WTC11 (cell line): ENCODE data around the gene GPATCH4. TPM values are rescaled to one million over a fixed set of nuclear protein-coding genes. Genes with fewer than 3 reads are reported as not detected.
"Not testable (repeated sequence)": the region's sequence is repeated elsewhere in the genome, so short reads cannot be mapped to it uniquely, and the experiment has no call there.

Experiments used
- ATAC-seq: fragments of 200-7000 bp; cut with Tn5 transposase; 2 replicates; pipeline ENCODE4 v1.10.0; 2021; ENCODE audit warnings: mild to moderate bottlenecking, moderate library complexity
- CTCF ChIA-PET: fragments of 300-600 bp; sonication (Branson Sonifier 250); formaldehyde crosslinking; loops from one replicate; lab custom pipeline; 2021; ENCODE audit warnings: antibody characterized with exemption; lab: Charles Lee
- POLR2A ChIA-PET: fragments of 350-600 bp; sonication (Branson Sonifier 250); formaldehyde crosslinking; loops from one replicate; lab custom pipeline; 2021; ENCODE audit warnings: antibody characterized with exemption; lab: Charles Lee
- DNase-seq: peaks from one replicate; pipeline ENCODE4 v3.0.0; 2021; ENCODE audit warnings: low spot score
- H3K27ac Mint-ChIP-seq: 2 replicates; pipeline ENCODE4 v1.8.0; 2021; ENCODE audit warnings: mixed read lengths
- H3K27me3 Mint-ChIP-seq: 2 replicates; pipeline ENCODE4 v1.8.0; 2021; ENCODE audit warnings: low read depth, mild to moderate bottlenecking, moderate library complexity, mixed read lengths
- H3K36me3 Mint-ChIP-seq: 2 replicates; pipeline ENCODE4 v1.8.0; 2021; ENCODE audit warnings: mixed read lengths
- H3K4me1 Mint-ChIP-seq: 2 replicates; pipeline ENCODE4 v1.8.0; 2022; ENCODE audit warnings: mixed read lengths
- H3K4me3 Mint-ChIP-seq: 2 replicates; pipeline ENCODE4 v1.8.0; 2021; ENCODE audit warnings: mild to moderate bottlenecking, moderate library complexity, mixed read lengths
- H3K9me3 Mint-ChIP-seq: 2 replicates; pipeline ENCODE4 v1.8.0; 2021; ENCODE audit warnings: mixed read lengths
- E2F5 ChIP-seq: sonication (generic); formaldehyde crosslinking; IDR thresholded peaks from 2 replicates; pipeline ENCODE4 v1.8.1; 2022; ENCODE audit warnings: mild to moderate bottlenecking, moderate library complexity, missing genetic modification reagents
- ELF4 ChIP-seq: sonication (generic); formaldehyde crosslinking; IDR thresholded peaks from 2 replicates; pipeline ENCODE4 v1.8.1; 2022; ENCODE audit warnings: low read depth, mild to moderate bottlenecking, moderate library complexity, missing genetic modification reagents
- EMX1 ChIP-seq: fragments of 250-450 bp; sonication (Bioruptor Pico); IDR thresholded peaks from 2 replicates; pipeline ENCODE4 v1.8.0; 2021; ENCODE audit warnings: mild to moderate bottlenecking
- FOXJ3 ChIP-seq: sonication (generic); formaldehyde crosslinking; IDR thresholded peaks from 2 replicates; pipeline ENCODE4 v1.9.0; 2021; ENCODE audit warnings: missing genetic modification reagents, mild to moderate bottlenecking, borderline replicate concordance
- GABPB1 ChIP-seq: sonication (generic); formaldehyde crosslinking; IDR thresholded peaks from 2 replicates; pipeline ENCODE4 v1.8.1; 2023; ENCODE audit warnings: mild to moderate bottlenecking, missing genetic modification reagents
- HMGXB4 ChIP-seq: sonication (generic); formaldehyde crosslinking; IDR thresholded peaks from 2 replicates; pipeline ENCODE4 v1.8.1; 2023; ENCODE audit warnings: mild to moderate bottlenecking, moderate library complexity, missing genetic modification reagents
- MXD4 ChIP-seq: fragments of 250-450 bp; sonication (Bioruptor Pico); IDR thresholded peaks from 2 replicates; pipeline ENCODE4 v1.8.0; 2021; ENCODE audit warnings: mild to moderate bottlenecking, moderate library complexity, borderline replicate concordance
- SMAD3 ChIP-seq: sonication (generic); formaldehyde crosslinking; IDR thresholded peaks from 2 replicates; pipeline ENCODE4 v1.8.0; 2022; ENCODE audit warnings: missing genetic modification reagents, mild to moderate bottlenecking, borderline replicate concordance
- ZBTB21 ChIP-seq: sonication (generic); formaldehyde crosslinking; IDR thresholded peaks from 2 replicates; pipeline ENCODE4 v1.8.1; 2023; ENCODE audit warnings: mild to moderate bottlenecking, missing genetic modification reagents, borderline replicate concordance
- ZNF232 ChIP-seq: sonication (generic); formaldehyde crosslinking; IDR thresholded peaks from 2 replicates; pipeline ENCODE4 v1.8.0; 2022; ENCODE audit warnings: mild to moderate bottlenecking, missing genetic modification reagents
- ZNF281 ChIP-seq: sonication (generic); formaldehyde crosslinking; IDR thresholded peaks from 2 replicates; pipeline ENCODE4 v1.8.0; 2023; ENCODE audit warnings: mild to moderate bottlenecking, missing genetic modification reagents
- ZNF416 ChIP-seq: fragments of 250-450 bp; sonication (Bioruptor Pico); IDR thresholded peaks from 2 replicates; pipeline ENCODE4 v1.9.0; 2021; ENCODE audit warnings: mild to moderate bottlenecking, inconsistent platforms
- total RNA-seq: library from RNA; stranded (reverse); gene quantifications from 3 replicates; pipeline ENCODE4 v1.2.3, GENCODE V29; 2021
- TF ChIP-seq, protein P1 (sequence below): fragments of 200-600 bp; IDR thresholded peaks from 2 replicates; pipeline ENCODE4 v1.8.0; 2022; ENCODE audit warnings: antibody characterized with exemption

The GPATCH4 gene
- total RNA-seq, 1 experiment from 2014 or later = 50.1 TPM

GRCh38 chr1:156554971-156555370, 46.3 kb downstream of the GPATCH4 start:
- H3K27me3 Mint-ChIP-seq = no peaks in the 10 kb centered on the region
- no peaks in the 10 kb centered on the region for H3K4me1 Mint-ChIP-seq
- no peak overlapping the region for H3K4me3 Mint-ChIP-seq
- ATAC-seq (no peak), DNase-seq (no peak)
- H3K9me3 Mint-ChIP-seq = no peaks in the 10 kb centered on the region
- POLR2A ChIA-PET = no interaction called here
- H3K36me3 Mint-ChIP-seq = peaks cover 26% of the 10 kb centered on the region
- TF ChIP-seq, protein P1, sequence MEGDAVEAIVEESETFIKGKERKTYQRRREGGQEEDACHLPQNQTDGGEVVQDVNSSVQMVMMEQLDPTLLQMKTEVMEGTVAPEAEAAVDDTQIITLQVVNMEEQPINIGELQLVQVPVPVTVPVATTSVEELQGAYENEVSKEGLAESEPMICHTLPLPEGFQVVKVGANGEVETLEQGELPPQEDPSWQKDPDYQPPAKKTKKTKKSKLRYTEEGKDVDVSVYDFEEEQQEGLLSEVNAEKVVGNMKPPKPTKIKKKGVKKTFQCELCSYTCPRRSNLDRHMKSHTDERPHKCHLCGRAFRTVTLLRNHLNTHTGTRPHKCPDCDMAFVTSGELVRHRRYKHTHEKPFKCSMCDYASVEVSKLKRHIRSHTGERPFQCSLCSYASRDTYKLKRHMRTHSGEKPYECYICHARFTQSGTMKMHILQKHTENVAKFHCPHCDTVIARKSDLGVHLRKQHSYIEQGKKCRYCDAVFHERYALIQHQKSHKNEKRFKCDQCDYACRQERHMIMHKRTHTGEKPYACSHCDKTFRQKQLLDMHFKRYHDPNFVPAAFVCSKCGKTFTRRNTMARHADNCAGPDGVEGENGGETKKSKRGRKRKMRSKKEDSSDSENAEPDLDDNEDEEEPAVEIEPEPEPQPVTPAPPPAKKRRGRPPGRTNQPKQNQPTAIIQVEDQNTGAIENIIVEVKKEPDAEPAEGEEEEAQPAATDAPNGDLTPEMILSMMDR = no peak
- TF ChIP-seq EMX1 (CRISPR knock-in tag) (no peak), ELF4 (CRISPR knock-in tag) (no peak), E2F5 (no peak), FOXJ3 (CRISPR knock-in tag) (no peak)
- CTCF ChIA-PET = interaction anchor here (0.9 to 1.1 kb wide), 2 partner anchors 74 to 98 kb away, joined by 3 read pairs; no protein-coding TSS in a partner anchor
- H3K27ac Mint-ChIP-seq = no peak overlapping the region

- CTCF ChIA-PET = interaction anchor here (0.7 to 0.9 kb wide), 2 partner anchors 12 to 73 kb away, joined by 3 read pairs; no protein-coding TSS in a partner anchor
- Mint-ChIP-seq H3K9me3 (no peaks in the 10 kb centered on the region), H3K27ac (no peak overlapping the region), H3K4me1 (no peaks in the 10 kb centered on the region), H3K27me3 (no peaks in the 10 kb centered on the region), H3K36me3 (peaks cover 17% of the 10 kb centered on the region), H3K4me3 (no peak overlapping the region)
- TF ChIP-seq E2F5 = no peak
- TF ChIP-seq SMAD3 (CRISPR knock-in tag) = no peak
- no peak for TF ChIP-seq ZNF232
- no peak for TF ChIP-seq HMGXB4
- no peak for TF ChIP-seq ZNF416 (CRISPR knock-in tag)
- TF ChIP-seq ZNF281 (CRISPR knock-in tag) = no peak
- no peak for TF ChIP-seq ZBTB21 (CRISPR knock-in tag)
- TF ChIP-seq MXD4 (CRISPR knock-in tag) = no peak
- DNase-seq (no peak), ATAC-seq (no peak)
- POLR2A ChIA-PET = no interaction called here
Measured at GRCh38 chr1:156553860-156554485, 47.3 kb downstream of the GPATCH4 start.

DNA sequence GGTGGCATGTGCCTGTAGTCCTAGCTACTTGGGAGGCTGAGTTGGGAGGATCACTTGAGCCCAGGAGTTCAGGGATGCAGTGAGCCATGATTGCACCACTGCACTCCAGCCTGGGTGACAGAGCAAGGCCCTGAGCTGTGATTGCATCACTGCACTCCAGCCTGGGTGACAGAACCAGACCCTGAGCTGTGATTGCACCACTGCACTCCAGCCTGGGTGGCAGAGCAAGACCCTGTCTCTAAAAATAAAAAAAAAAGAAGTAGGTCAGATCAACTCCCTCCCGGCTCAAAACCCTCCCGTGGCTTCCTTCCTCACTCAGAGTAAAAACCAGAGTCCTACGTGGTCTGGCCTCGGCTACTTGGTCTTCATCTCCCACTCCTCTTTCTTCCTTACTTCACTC, 48.3 kb downstream of the GPATCH4 start:
- ATAC-seq, H3K4me1 Mint-ChIP-seq, DNase-seq, H3K4me3 Mint-ChIP-seq, H3K9me3 Mint-ChIP-seq, H3K27me3 Mint-ChIP-seq, H3K27ac Mint-ChIP-seq, CTCF ChIA-PET: not testable (repeated sequence)
- H3K36me3 Mint-ChIP-seq = peaks cover 17% of the 10 kb centered on the region
- POLR2A ChIA-PET = interaction anchor here (0.6 kb wide), 1 partner anchor 70 kb away, joined by 3 read pairs; no protein-coding TSS in a partner anchor
- TF ChIP-seq GABPB1 = peak; percentile 82
